Uterus (tissue), 4 donors: Measurements from ENCODE around the gene ACBD6. TPM values are rescaled to one million over a fixed set of nuclear protein-coding genes. Genes with fewer than 3 reads are reported as not detected.

Experiments
- DNase-seq, 2 donors: peaks; one replicate each; pipeline ENCODE4 v3.0.0-alpha.2; 2019 to 2020
- H3K27ac ChIP-seq, 2 donors: fragments of 200-600 bp; sonication (generic); 1 replicate in 1 of 2; 2 replicates in 1 of 2; pipeline ENCODE4 v1.5.1; 2016 to 2018
- H3K27me3 ChIP-seq, 2 donors: fragments of 200-600 bp; sonication (generic); one replicate each; pipeline ENCODE4 v1.5.1; 2018 to 2019; ENCODE audit warnings: control low read depth in 1 of 2
- H3K36me3 ChIP-seq, 2 donors: fragments of 200-600 bp; sonication (generic); one replicate each; pipeline ENCODE4 v1.5.1; 2019; ENCODE audit warnings: control low read depth in 1 of 2
- H3K4me1 ChIP-seq, 2 donors: fragments of 200-600 bp; sonication (generic); one replicate each; pipeline ENCODE4 v1.5.1; 2018 to 2019; ENCODE audit warnings: control low read depth in 1 of 2
- H3K4me3 ChIP-seq, 2 donors: fragments of 200-600 bp; sonication (generic); 1 replicate in 1 of 2; 2 replicates in 1 of 2; pipeline ENCODE4 v1.5.1; 2018 to 2019; ENCODE audit warnings: mild to moderate bottlenecking in 1 of 2
- H3K9me3 ChIP-seq, 2 donors: fragments of 200-600 bp; sonication (generic); one replicate each; pipeline ENCODE4 v1.5.1; 2019; ENCODE audit warnings: control low read depth in 1 of 2
- POLR2A ChIP-seq, 2 donors: fragments of 450-650 bp; IDR thresholded peaks; one replicate each; pipeline ENCODE4 v1.6.1; 2016; ENCODE audit warnings: antibody characterized with exemption in 2 of 2, mild to moderate bottlenecking in 1 of 2, moderate library complexity in 1 of 2
- intact Hi-C: fragments of 100-400 bp; cut with DNase I; formaldehyde crosslinking; loops from one replicate; pipeline ENCODE4 v1.15.1; 2023; ENCODE audit warnings: low total_unique reads
- total RNA-seq, 4 donors: library from RNA; depleted of rRNA in 3 of 4; stranded (reverse); fragments of >200 nt in 3 of 4; gene quantifications; one replicate each; pipeline versions ENCODE4 v1.1.0 to v1.2.4, GENCODE V29; 2014 to 2023
- TF ChIP-seq, protein P1 (sequence below), 4 experiments: fragments of 200-600 bp in 2 of 4; fragments of 450-650 bp in 2 of 4; sonication (generic) in 2 of 4; IDR thresholded peaks; one replicate each; pipeline ENCODE4 v1.5.1; 2016 to 2019; ENCODE audit warnings: antibody characterized with exemption in 4 of 4, mild to moderate bottlenecking in 2 of 4, moderate library complexity in 1 of 4
- donor health status: DM: yes; HTN: yes; CAD: no.

The ACBD6 gene
- total RNA-seq, 4 donors from 2014 or later = 22.1 to 54.7 (median 39.6) TPM

- no peaks in the 10 kb centered on the region for H3K27me3 ChIP-seq
- no peak overlapping the region for H3K4me3 ChIP-seq
- H3K9me3 ChIP-seq = no peaks in the 10 kb centered on the region
- no peaks in the 10 kb centered on the region for H3K4me1 ChIP-seq
- no peaks in the 10 kb centered on the region for H3K36me3 ChIP-seq
- no peak overlapping the region for H3K27ac ChIP-seq
- intact Hi-C loops = no loop called here
- no peak for TF ChIP-seq POLR2A (IDR thresholded peaks at IDR 0.05)
- TF ChIP-seq, protein P1, sequence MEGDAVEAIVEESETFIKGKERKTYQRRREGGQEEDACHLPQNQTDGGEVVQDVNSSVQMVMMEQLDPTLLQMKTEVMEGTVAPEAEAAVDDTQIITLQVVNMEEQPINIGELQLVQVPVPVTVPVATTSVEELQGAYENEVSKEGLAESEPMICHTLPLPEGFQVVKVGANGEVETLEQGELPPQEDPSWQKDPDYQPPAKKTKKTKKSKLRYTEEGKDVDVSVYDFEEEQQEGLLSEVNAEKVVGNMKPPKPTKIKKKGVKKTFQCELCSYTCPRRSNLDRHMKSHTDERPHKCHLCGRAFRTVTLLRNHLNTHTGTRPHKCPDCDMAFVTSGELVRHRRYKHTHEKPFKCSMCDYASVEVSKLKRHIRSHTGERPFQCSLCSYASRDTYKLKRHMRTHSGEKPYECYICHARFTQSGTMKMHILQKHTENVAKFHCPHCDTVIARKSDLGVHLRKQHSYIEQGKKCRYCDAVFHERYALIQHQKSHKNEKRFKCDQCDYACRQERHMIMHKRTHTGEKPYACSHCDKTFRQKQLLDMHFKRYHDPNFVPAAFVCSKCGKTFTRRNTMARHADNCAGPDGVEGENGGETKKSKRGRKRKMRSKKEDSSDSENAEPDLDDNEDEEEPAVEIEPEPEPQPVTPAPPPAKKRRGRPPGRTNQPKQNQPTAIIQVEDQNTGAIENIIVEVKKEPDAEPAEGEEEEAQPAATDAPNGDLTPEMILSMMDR (IDR thresholded peaks at IDR 0.05) = no peak
- no peak for DNase-seq
Measured at GRCh38 chr1:180311011-180311730, 191.2 kb downstream of the ACBD6 start.

DNA sequence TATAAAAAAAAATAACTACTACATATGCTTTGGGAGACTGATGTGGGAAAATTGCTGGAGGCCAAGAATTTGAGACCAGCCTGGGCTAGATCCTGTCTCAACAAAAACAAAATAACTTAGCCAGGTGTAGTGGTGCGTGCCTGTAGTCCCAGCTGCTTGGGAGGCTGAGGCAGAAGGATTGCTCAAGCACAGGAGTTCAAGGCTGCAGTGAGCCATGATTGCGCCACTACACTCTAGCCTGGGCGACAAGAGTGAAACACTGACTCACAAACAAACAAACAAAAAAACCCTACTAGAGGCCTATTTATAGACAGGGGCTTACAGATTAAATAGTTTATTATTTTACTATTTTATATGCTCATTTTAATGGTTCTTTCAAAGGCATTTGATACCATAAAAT, 192.3 kb downstream of the ACBD6 start:
- no peak overlapping the region for H3K4me3 ChIP-seq
- no peaks in the 10 kb centered on the region for H3K4me1 ChIP-seq
- DNase-seq = no peak
- TF ChIP-seq, protein P1 (IDR thresholded peaks at IDR 0.05) = no peak
- TF ChIP-seq POLR2A (IDR thresholded peaks at IDR 0.05) = no peak
- H3K36me3 ChIP-seq = no peaks in the 10 kb centered on the region
- H3K27me3 ChIP-seq = no peaks in the 10 kb centered on the region
- no peak overlapping the region for H3K27ac ChIP-seq
- H3K9me3 ChIP-seq = no peaks in the 10 kb centered on the region
- intact Hi-C loops = no loop called here

DNA sequence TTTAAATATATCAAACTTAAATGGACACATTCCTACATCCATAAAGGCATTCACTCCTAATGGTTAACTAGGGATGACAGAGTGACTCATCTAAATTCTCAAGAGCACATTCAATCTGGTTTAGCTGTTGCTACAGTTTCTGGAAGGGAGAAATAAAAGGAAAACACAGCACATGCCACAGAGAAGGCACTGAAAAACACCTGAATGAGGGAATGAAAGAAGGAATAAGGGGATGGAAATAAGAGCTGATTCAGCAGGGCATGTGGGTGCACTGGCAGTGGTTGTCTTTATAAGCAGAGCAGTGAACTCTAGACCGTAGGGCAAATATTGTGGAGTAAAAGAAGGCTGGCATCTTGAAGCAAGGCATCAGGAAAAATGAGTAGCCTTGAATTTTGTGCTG, 193.0 kb downstream of the ACBD6 start:
- Histone ChIP-seq H3K4me3 (no peak overlapping the region), H3K4me1 (no peaks in the 10 kb centered on the region), H3K27me3 (no peaks in the 10 kb centered on the region), H3K9me3 (no peaks in the 10 kb centered on the region), H3K27ac (no peak overlapping the region), H3K36me3 (no peaks in the 10 kb centered on the region)
- no peak for TF ChIP-seq POLR2A (IDR thresholded peaks at IDR 0.05)
- TF ChIP-seq, protein P1 (IDR thresholded peaks at IDR 0.05) = no peak
- intact Hi-C loops = no loop called here
- DNase-seq = no peak

DNA sequence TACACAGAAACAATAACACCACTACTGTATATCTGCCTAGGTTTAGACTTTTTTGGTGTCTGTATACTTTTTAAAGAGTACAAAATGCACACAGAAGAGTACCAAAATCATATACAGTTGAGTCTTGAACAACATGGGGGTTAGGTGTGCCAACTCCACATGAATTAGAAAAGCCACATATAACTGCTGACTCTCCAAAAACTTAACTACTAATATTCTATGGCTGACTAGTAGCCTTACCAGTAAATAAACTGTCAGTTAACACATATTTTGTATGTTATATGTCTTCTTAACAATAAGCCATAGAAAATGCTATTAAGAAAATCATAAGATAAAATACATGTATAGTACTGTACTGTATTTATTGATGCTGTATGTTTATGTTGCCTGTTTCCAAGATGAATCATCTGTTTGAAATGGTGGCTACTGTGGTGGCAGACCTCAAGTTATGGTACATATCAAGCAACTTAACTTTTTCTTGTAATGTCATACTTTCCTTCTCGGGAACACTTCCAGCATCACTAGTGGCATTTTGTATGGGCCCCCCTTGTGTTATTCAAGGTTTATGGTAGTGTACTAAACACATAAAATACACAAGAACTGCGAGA, 201.1 kb downstream of the ACBD6 start:
- Histone ChIP-seq H3K27ac (no peak overlapping the region), H3K9me3 (no peaks in the 10 kb centered on the region), H3K4me3 (no peak overlapping the region), H3K36me3 (no peaks in the 10 kb centered on the region), H3K27me3 (no peaks in the 10 kb centered on the region), H3K4me1 (no peaks in the 10 kb centered on the region)
- intact Hi-C loops = no loop called here
- DNase-seq = no peak
- TF ChIP-seq POLR2A (IDR thresholded peaks at IDR 0.05) = no peak
- TF ChIP-seq, protein P1 (IDR thresholded peaks at IDR 0.05) = no peak

GRCh38 chr1:180299479-180300221, 202.7 kb downstream of the ACBD6 start:
- no peak for DNase-seq
- Histone ChIP-seq H3K27me3 (no peaks in the 10 kb centered on the region), H3K27ac (no peak overlapping the region), H3K4me3 (no peak overlapping the region), H3K4me1 (no peaks in the 10 kb centered on the region), H3K36me3 (no peaks in the 10 kb centered on the region), H3K9me3 (no peaks in the 10 kb centered on the region)
- intact Hi-C loops = no loop called here
- TF ChIP-seq, protein P1 (IDR thresholded peaks at IDR 0.05) = no peak
- TF ChIP-seq POLR2A (IDR thresholded peaks at IDR 0.05) = no peak
